ENCODE data around the gene DNMT3A.

DNMT3A gene

DNA sequence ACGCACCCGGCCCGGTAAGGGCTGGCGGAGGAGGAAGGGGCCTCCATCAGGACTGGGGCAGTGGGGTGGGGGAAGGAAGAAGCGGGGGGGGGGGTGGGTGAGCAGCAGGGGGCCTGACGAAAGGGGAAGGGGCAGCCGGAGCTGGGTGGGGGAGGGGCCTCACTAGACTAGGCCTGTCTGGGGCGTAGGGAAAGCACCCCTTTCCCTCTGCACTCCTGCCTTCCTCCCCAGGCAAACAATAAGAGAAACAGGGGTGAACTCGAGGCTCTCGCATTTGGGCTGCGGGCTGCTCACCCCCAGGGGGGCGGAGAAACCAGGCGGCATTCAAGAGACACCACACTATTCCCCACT lies 90.7 kb downstream of the DNMT3A start:
- Histone ChIP-seq H3K36me3 (ENCODE audit: insufficient read depth, low read length) (peaks cover 61% of the 10 kb centered on the region), H3K4me2 (ENCODE audit: insufficient read depth, low read length) (peak overlapping the region; percentile 67), H3K4me1 (ENCODE audit: insufficient read depth, low read length) (peaks cover 18% of the 10 kb centered on the region), H2AFZ (ENCODE audit: low read depth, low read length) (no peak overlapping the region), H3K9ac (ENCODE audit: low read depth, low read length) (peak overlapping the region; percentile 77), H3K9me3 (ENCODE audit: insufficient read depth, low read length, severe bottlenecking) (no peaks in the 10 kb centered on the region), H4K20me1 (ENCODE audit: insufficient read depth, low read length) (peaks cover 13% of the 10 kb centered on the region; the same call in 1 of the 2 replicates), H3K4me3 (ENCODE audit: low read depth in 1 of 2, low read length in 2 of 2) (peak overlapping the region; percentile 43 to 69; a peak in 3 of 4 replicates), H3K79me2 (ENCODE audit: insufficient read depth, low read length) (peaks cover 29% of the 10 kb centered on the region), H3K27ac (ENCODE audit: low read length) (peak overlapping the region; percentile 78), H3K27me3 (ENCODE audit: insufficient read depth, low read length, poor library complexity) (no peaks in the 10 kb centered on the region)
- peak; percentile 20; the same call in 2 of the 3 replicates for ATAC-seq (ENCODE audit: insufficient read depth, low read depth)
- peak; percentile 24 for DNase-seq
- TF ChIP-seq, protein P1, sequence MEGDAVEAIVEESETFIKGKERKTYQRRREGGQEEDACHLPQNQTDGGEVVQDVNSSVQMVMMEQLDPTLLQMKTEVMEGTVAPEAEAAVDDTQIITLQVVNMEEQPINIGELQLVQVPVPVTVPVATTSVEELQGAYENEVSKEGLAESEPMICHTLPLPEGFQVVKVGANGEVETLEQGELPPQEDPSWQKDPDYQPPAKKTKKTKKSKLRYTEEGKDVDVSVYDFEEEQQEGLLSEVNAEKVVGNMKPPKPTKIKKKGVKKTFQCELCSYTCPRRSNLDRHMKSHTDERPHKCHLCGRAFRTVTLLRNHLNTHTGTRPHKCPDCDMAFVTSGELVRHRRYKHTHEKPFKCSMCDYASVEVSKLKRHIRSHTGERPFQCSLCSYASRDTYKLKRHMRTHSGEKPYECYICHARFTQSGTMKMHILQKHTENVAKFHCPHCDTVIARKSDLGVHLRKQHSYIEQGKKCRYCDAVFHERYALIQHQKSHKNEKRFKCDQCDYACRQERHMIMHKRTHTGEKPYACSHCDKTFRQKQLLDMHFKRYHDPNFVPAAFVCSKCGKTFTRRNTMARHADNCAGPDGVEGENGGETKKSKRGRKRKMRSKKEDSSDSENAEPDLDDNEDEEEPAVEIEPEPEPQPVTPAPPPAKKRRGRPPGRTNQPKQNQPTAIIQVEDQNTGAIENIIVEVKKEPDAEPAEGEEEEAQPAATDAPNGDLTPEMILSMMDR (IDR thresholded peaks at IDR 0.05; ENCODE audit: borderline replicate concordance, extremely low read depth, low read length, poor library complexity, severe bottlenecking): no peak
- TF ChIP-seq EZH2 (IDR thresholded peaks at IDR 0.05; ENCODE audit: borderline replicate concordance, low read depth, low read length, severe bottlenecking): no peak

DNA sequence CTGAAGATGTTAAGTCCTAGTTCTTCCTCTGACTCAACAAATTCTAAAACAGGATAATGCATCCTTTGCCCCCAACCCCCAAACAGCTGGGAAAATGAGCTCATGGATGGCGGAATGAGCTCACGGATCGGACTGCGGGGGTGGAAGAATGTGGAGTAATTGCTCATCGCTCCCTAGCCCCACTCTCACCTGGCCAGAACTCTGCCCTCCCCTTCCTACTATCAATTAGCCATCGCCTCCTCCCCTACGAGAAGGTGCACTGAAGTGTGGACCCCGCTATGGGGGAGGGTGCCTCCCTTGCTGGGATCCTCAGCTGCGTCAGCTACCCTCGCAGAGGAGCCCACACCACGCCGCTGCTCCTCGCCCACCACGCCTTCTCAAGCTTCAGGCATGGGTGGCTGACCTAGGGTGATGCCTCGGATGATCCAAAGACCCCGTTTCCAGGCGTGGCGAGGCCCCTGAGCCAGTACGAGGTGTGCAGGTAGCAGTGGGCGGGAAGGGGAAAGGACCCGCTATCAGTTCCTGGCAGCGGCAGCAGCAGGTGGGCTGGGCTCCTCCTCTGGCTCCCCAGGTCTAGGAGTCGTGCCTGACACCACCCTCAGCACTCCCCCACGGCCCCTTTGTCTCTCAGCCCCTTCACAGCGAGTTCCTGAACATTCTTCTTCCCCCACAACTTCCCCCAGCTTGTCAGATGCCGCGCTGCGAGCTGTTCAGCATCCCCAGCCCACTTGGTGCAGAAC lies 91.2 kb downstream of the DNMT3A start:
- Histone ChIP-seq H3K36me3 (ENCODE audit: insufficient read depth, low read length) (peaks cover 61% of the 10 kb centered on the region), H3K9me3 (ENCODE audit: insufficient read depth, low read length, severe bottlenecking) (no peaks in the 10 kb centered on the region), H3K9ac (ENCODE audit: low read depth, low read length) (0 out of 2 replicates have a peak overlapping the region, but pooled peaks have one; percentile 23), H3K27me3 (ENCODE audit: insufficient read depth, low read length, poor library complexity) (no peaks in the 10 kb centered on the region), H4K20me1 (ENCODE audit: insufficient read depth, low read length) (peaks cover 13% of the 10 kb centered on the region; the same call in 1 of the 2 replicates), H3K4me2 (ENCODE audit: insufficient read depth, low read length) (peak overlapping the region; percentile 67), H2AFZ (ENCODE audit: low read depth, low read length) (no peak overlapping the region), H3K27ac (ENCODE audit: low read length) (no peak overlapping the region), H3K4me1 (ENCODE audit: insufficient read depth, low read length) (peaks cover 18% of the 10 kb centered on the region), H3K79me2 (ENCODE audit: insufficient read depth, low read length) (peaks cover 29% of the 10 kb centered on the region), H3K4me3 (ENCODE audit: low read depth in 1 of 2, low read length in 2 of 2) (peak overlapping the region in 1 of 2 experiments; percentile 69; a peak in 2 of 4 replicates)
- TF ChIP-seq, protein P1 (IDR thresholded peaks at IDR 0.05; ENCODE audit: borderline replicate concordance, extremely low read depth, low read length, poor library complexity, severe bottlenecking): no peak
- no peak for TF ChIP-seq EZH2 (IDR thresholded peaks at IDR 0.05; ENCODE audit: borderline replicate concordance, low read depth, low read length, severe bottlenecking)
- DNase-seq (no peak), ATAC-seq (ENCODE audit: insufficient read depth, low read depth) (no peak)

DNA sequence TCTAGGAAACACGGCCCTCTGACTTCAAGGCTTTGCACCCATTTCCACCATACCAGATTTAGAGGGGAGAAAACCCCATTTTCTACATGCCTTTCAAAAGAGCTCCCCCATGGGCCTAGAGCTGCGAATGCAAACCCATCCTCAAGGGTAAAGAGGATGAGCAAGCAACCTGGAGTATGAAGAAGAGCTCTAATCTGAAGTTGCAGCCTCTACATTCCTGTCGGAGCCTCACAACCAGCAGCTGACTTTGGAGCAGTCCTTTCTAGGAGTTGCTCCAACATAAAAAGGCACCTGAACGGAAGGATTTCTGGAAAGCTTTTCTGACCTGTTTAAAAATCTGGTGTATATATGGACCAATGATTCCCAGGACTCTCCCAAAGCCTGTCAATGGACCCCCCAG lies 91.9 kb downstream of the DNMT3A start:
- H3K79me2 ChIP-seq (ENCODE audit: insufficient read depth, low read length): peaks cover 29% of the 10 kb centered on the region
- no peaks in the 10 kb centered on the region for H3K27me3 ChIP-seq (ENCODE audit: insufficient read depth, low read length, poor library complexity)
- peaks cover 13% of the 10 kb centered on the region; the same call in 1 of the 2 replicates for H4K20me1 ChIP-seq (ENCODE audit: insufficient read depth, low read length)
- H2AFZ ChIP-seq (ENCODE audit: low read depth, low read length): no peak overlapping the region
- no peaks in the 10 kb centered on the region for H3K9me3 ChIP-seq (ENCODE audit: insufficient read depth, low read length, severe bottlenecking)
- TF ChIP-seq, protein P1 (IDR thresholded peaks at IDR 0.05; ENCODE audit: borderline replicate concordance, extremely low read depth, low read length, poor library complexity, severe bottlenecking): no peak
- no peak for TF ChIP-seq EZH2 (IDR thresholded peaks at IDR 0.05; ENCODE audit: borderline replicate concordance, low read depth, low read length, severe bottlenecking)
- H3K36me3 ChIP-seq (ENCODE audit: insufficient read depth, low read length): peaks cover 61% of the 10 kb centered on the region
- ATAC-seq (ENCODE audit: insufficient read depth, low read depth): no peak
- H3K4me1 ChIP-seq (ENCODE audit: insufficient read depth, low read length): peaks cover 18% of the 10 kb centered on the region
- H3K27ac ChIP-seq (ENCODE audit: low read length): peak overlapping the region; percentile 22; the same call in 1 of the 2 replicates
- DNase-seq: no peak
- H3K9ac ChIP-seq (ENCODE audit: low read depth, low read length): no peak overlapping the region
- H3K4me3 ChIP-seq (ENCODE audit: low read depth in 1 of 2, low read length in 2 of 2): no peak overlapping the region
- H3K4me2 ChIP-seq (ENCODE audit: insufficient read depth, low read length): no peak overlapping the region

All from DND-41 (cell line).